Spinal cord (tissue), 10 donors: ENCODE measurements around the gene XPR1. TPM values are rescaled to one million over a fixed set of nuclear protein-coding genes. Genes with fewer than 3 reads are reported as not detected.

Experiments used
- DNase-seq, 6 donors: peaks; one replicate each; pipeline versions ENCODE4 v3.0.0 to v3.0.0-alpha.2; 2013 to 2015; ENCODE audit warnings: low spot score in 6 of 6, low read depth in 4 of 6
- H3K27ac ChIP-seq: one replicate; pipeline ENCODE4 v1.5.1; 2013; ENCODE audit warnings: low read depth, low read length, control low read depth
- H3K27me3 ChIP-seq: one replicate; pipeline ENCODE4 v1.6.1; 2013; ENCODE audit warnings: low read length; ENCODE audit not compliant: control insufficient read depth, insufficient read depth
- H3K36me3 ChIP-seq: one replicate; pipeline ENCODE4 v1.6.1; 2013; ENCODE audit warnings: low read length; ENCODE audit not compliant: control insufficient read depth, insufficient read depth
- H3K4me1 ChIP-seq: one replicate; pipeline ENCODE4 v1.6.1; 2013; ENCODE audit warnings: low read length; ENCODE audit not compliant: control insufficient read depth, insufficient read depth
- H3K4me3 ChIP-seq: one replicate; pipeline ENCODE4 v1.5.1; 2013; ENCODE audit warnings: low read depth, low read length, control low read depth
- H3K9me3 ChIP-seq: one replicate; pipeline ENCODE4 v1.6.1; 2013; ENCODE audit warnings: low read length; ENCODE audit not compliant: control insufficient read depth, insufficient read depth
- WGBS: methylation state at CpG from one replicate; pipeline ENCODE4 v1.1.5; 2013; ENCODE audit warnings: missing lambda C conversion rate; ENCODE audit not compliant: insufficient coverage; 5-methylcytosine and 5-hydroxymethylcytosine counted together
- polyA plus RNA-seq, 2 donors: library from polyadenylated mRNA; unstranded; fragments of 120-200 nt; gene quantifications; one replicate each; pipeline ENCODE4 v1.2.1, GENCODE V29; 2013; ENCODE audit not compliant: insufficient read length in 2 of 2
- total RNA-seq, 2 donors: library from RNA; depleted of rRNA in 1 of 2; stranded (reverse); fragments of 120-200 nt in 1 of 2; fragments of >200 nt in 1 of 2; gene quantifications; one replicate each; pipeline versions ENCODE4 v1.2.3 to v1.2.4, GENCODE V29; 2013 to 2014
- donor health status: healthy.

Gene XPR1
- total and polyA plus RNA-seq, 4 donors: 38.0 to 110 (median 69.8) TPM

DNA sequence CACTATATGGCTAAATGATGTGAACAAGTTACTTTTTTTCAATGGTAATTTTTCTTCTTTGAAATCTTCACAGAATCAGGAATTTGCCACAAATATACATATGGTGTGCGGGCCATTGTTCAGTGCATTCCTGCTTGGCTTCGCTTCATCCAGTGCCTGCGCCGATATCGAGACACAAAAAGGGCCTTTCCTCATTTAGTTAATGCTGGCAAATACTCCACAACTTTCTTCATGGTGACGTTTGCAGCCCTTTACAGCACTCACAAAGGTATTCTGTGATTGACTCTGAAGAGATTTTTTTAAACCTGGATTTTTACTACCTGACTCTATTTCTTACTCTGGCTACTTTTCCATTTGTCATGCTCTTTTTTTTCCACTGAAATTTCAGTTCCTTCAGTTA, 204.6 kb downstream of the XPR1 start:
- H3K27ac ChIP-seq: peak overlapping the region; percentile 17
- WGBS: 36% methylated on average over 3 of the region's 6 CpGs
- H3K27me3 ChIP-seq: no peaks in the 10 kb centered on the region
- no peaks in the 10 kb centered on the region for H3K36me3 ChIP-seq
- H3K9me3 ChIP-seq: peaks cover 6% of the 10 kb centered on the region
- peak in 2 of 6 donors; percentile 59 to 75 for DNase-seq
- H3K4me3 ChIP-seq: no peak overlapping the region
- peaks cover 6% of the 10 kb centered on the region for H3K4me1 ChIP-seq

DNA sequence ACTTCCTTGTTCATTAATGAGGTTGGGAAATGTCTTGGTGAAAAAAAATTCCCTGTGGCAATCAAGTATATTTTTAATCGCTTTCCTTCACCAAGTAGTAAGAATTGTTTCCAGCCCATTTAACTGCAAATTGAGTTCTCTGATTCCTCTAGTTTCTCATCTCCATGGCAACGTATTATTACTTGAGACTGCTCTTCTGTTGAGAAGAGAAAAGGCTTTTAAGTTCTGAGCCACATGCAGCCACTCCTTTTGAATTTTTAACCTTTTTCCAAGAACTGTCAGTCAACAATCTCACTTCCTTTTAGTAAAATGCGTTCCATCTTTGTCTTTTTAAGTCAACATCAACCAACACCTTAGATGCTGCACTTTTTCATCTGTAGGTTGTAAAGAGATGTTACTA, 205.2 kb downstream of the XPR1 start:
- H3K27me3 ChIP-seq: no peaks in the 10 kb centered on the region
- H3K27ac ChIP-seq: peak overlapping the region; percentile 17
- no peaks in the 10 kb centered on the region for H3K36me3 ChIP-seq
- peaks cover 6% of the 10 kb centered on the region for H3K4me1 ChIP-seq
- H3K4me3 ChIP-seq: no peak overlapping the region
- WGBS: no CpG with 5 or more reads among the region's 3 CpGs
- peaks cover 6% of the 10 kb centered on the region for H3K9me3 ChIP-seq
- peak in 4 of 6 donors; percentile 58 to 96 (median 80) for DNase-seq

DNA sequence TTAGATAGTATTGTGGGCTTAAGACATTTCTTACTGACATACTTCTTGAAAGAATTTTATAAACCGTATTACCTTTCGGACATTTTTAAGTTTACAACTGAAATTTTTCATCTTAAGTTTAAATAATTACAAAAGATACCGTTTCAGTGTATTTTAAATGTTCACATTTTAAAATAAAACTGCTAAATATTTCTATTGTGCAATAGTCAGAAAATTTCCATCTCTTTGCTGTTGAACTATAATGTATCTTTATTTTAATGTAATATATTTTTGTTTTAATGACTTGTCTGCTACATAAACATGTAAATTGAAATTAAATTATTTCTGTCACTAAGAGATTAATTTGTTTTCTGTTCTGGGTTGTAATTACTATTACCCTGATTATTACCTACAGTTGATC, 206.7 kb downstream of the XPR1 start:
- Histone ChIP-seq H3K27ac (no peak overlapping the region), H3K9me3 (peaks cover 2% of the 10 kb centered on the region), H3K4me3 (no peak overlapping the region), H3K27me3 (no peaks in the 10 kb centered on the region), H3K36me3 (no peaks in the 10 kb centered on the region), H3K4me1 (peaks cover 6% of the 10 kb centered on the region)
- DNase-seq: no peak
- no CpG with 5 or more reads among the region's 3 CpGs for WGBS

DNA sequence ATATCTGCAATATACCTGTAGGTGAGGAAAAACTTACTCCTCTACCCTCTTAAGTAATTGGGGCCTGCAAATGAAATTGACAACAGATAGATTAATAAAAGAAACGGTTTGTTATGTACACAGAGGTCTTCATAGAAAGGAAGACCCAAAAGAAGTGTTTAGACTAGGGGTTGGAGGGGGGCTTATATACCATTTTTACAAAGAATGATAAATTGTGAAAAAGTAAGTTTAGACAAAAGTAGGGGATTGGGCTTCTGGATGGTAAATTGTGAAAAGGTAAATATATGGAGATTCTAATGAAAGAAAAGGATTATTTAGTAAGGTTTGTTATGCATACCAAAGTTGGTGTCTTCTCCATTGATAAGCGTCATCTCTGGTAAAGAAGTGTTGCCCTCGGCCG, 207.7 kb downstream of the XPR1 start:
- Histone ChIP-seq H3K9me3 (peaks cover 1% of the 10 kb centered on the region), H3K4me1 (peaks cover 6% of the 10 kb centered on the region), H3K36me3 (no peaks in the 10 kb centered on the region), H3K4me3 (no peak overlapping the region), H3K27ac (no peak overlapping the region), H3K27me3 (no peaks in the 10 kb centered on the region)
- no CpG with 5 or more reads among the region's 4 CpGs for WGBS
- no peak for DNase-seq

- Histone ChIP-seq H3K27me3 (no peaks in the 10 kb centered on the region), H3K27ac (no peak overlapping the region), H3K4me1 (peaks cover under 1% of the 10 kb centered on the region), H3K9me3 (peaks cover 1% of the 10 kb centered on the region), H3K4me3 (no peak overlapping the region), H3K36me3 (no peaks in the 10 kb centered on the region)
- peak in 1 of 6 donors; percentile 65 for DNase-seq
- no CpG with 5 or more reads among the region's 3 CpGs for WGBS
Measured at GRCh38 chr1:180841415-180841814, 209.6 kb downstream of the XPR1 start.

GRCh38 chr1:180842052-180842451, 210.2 kb downstream of the XPR1 start:
- H3K9me3 ChIP-seq: peaks cover 1% of the 10 kb centered on the region
- no peak overlapping the region for H3K4me3 ChIP-seq
- WGBS: no CpG with 5 or more reads among the region's 1 CpG
- H3K36me3 ChIP-seq: no peaks in the 10 kb centered on the region
- H3K27ac ChIP-seq: peak overlapping the region; percentile 49
- peak in 2 of 6 donors; percentile 69 to 89 for DNase-seq
- no peaks in the 10 kb centered on the region for H3K27me3 ChIP-seq
- no peaks in the 10 kb centered on the region for H3K4me1 ChIP-seq

GRCh38 chr1:180842491-180843275, 210.9 kb downstream of the XPR1 start:
- H3K9me3 ChIP-seq: peaks cover 1% of the 10 kb centered on the region
- WGBS: 20% methylated on average over 4 of the region's 5 CpGs
- H3K4me3 ChIP-seq: no peak overlapping the region
- no peaks in the 10 kb centered on the region for H3K4me1 ChIP-seq
- H3K27ac ChIP-seq: peak overlapping the region; percentile 49
- no peaks in the 10 kb centered on the region for H3K27me3 ChIP-seq
- DNase-seq: peak in 2 of 6 donors; percentile 63 to 73
- H3K36me3 ChIP-seq: no peaks in the 10 kb centered on the region

- H3K9me3 ChIP-seq: no peaks in the 10 kb centered on the region
- no peak for DNase-seq
- H3K4me3 ChIP-seq: no peak overlapping the region
- no peaks in the 10 kb centered on the region for H3K36me3 ChIP-seq
- no peaks in the 10 kb centered on the region for H3K4me1 ChIP-seq
- no peak overlapping the region for H3K27ac ChIP-seq
- WGBS: no CpG with 5 or more reads among the region's 1 CpG
- H3K27me3 ChIP-seq: no peaks in the 10 kb centered on the region
Measured at GRCh38 chr1:180845352-180845751, 213.5 kb downstream of the XPR1 start.

GRCh38 chr1:180848191-180848590, 216.4 kb downstream of the XPR1 start:
- no peaks in the 10 kb centered on the region for H3K27me3 ChIP-seq
- no peaks in the 10 kb centered on the region for H3K36me3 ChIP-seq
- no peak for DNase-seq
- no peaks in the 10 kb centered on the region for H3K9me3 ChIP-seq
- H3K4me1 ChIP-seq: no peaks in the 10 kb centered on the region
- H3K27ac ChIP-seq: no peak overlapping the region
- no peak overlapping the region for H3K4me3 ChIP-seq
